Measurements from ENCODE around the gene SLC28A2.
"Not testable (repeated sequence)": the region's sequence is repeated elsewhere in the genome, so short reads cannot be mapped to it uniquely, and the experiment has no call there.

Gene SLC28A2

GRCh38 chr15:45262906-45263461, 10.9 kb downstream of the SLC28A2 start:
- FAIRE-seq, result no peak

- FAIRE-seq, result no peak
Measured at GRCh38 chr15:45263854-45264253, 11.8 kb downstream of the SLC28A2 start.

GRCh38 chr15:45265506-45265905, 13.5 kb downstream of the SLC28A2 start:
- no peak for FAIRE-seq

GRCh38 chr15:45268135-45268534, 16.1 kb downstream of the SLC28A2 start:
- no peak for FAIRE-seq

- FAIRE-seq, result no peak
Measured at GRCh38 chr15:45274636-45275380, 22.8 kb downstream of the SLC28A2 start.

GRCh38 chr15:45276831-45277230, 24.8 kb downstream of the SLC28A2 start:
- FAIRE-seq, result peak; percentile 51

GRCh38 chr15:45279024-45279698, 27.1 kb downstream of the SLC28A2 start:
- peak; percentile 98 for FAIRE-seq

- FAIRE-seq, result no peak
Measured at GRCh38 chr15:45285413-45285812, 33.4 kb downstream of the SLC28A2 start.

- no peak for FAIRE-seq
Measured at GRCh38 chr15:45287390-45287956, 35.4 kb downstream of the SLC28A2 start.

- no peak for FAIRE-seq
Measured at GRCh38 chr15:45288947-45289346, 36.9 kb downstream of the SLC28A2 start.

- no peak for FAIRE-seq
Measured at GRCh38 chr15:45291822-45292582, 40.0 kb downstream of the SLC28A2 start.

GRCh38 chr15:45293326-45293725, 41.3 kb downstream of the SLC28A2 start:
- not testable (repeated sequence) for FAIRE-seq

GRCh38 chr15:45298964-45299378, 46.9 kb downstream of the SLC28A2 start:
- not testable (repeated sequence) for FAIRE-seq

- FAIRE-seq, result no peak
Measured at GRCh38 chr15:45304711-45305110, 52.7 kb downstream of the SLC28A2 start.

- FAIRE-seq, result no peak
Measured at GRCh38 chr15:45306105-45306504, 54.1 kb downstream of the SLC28A2 start.

GRCh38 chr15:45307230-45307924, 55.3 kb downstream of the SLC28A2 start:
- FAIRE-seq, result no peak

GRCh38 chr15:45314117-45314516, 62.1 kb downstream of the SLC28A2 start:
- not testable (repeated sequence) for FAIRE-seq

GRCh38 chr15:45314960-45315359, 62.9 kb downstream of the SLC28A2 start:
- FAIRE-seq, result no peak

- FAIRE-seq, result no peak
Measured at GRCh38 chr15:45319472-45320214, 67.6 kb downstream of the SLC28A2 start.

GRCh38 chr15:45320581-45321205, 68.7 kb downstream of the SLC28A2 start:
- no peak for FAIRE-seq

- no peak for FAIRE-seq
Measured at GRCh38 chr15:45326280-45326679, 74.2 kb downstream of the SLC28A2 start.
